Progenitor cell of endocrine pancreas (in vitro differentiated cells): ENCODE data around the gene ZER1. TPM values are rescaled to one million over a fixed set of nuclear protein-coding genes. Genes with fewer than 3 reads are reported as not detected.
A peak's percentile ranks its signal among the peaks of the same experiment; 100 is the strongest.

Source experiments
- DNase-seq: peaks from one replicate; pipeline ENCODE4 v3.0.0; 2021; ENCODE audit warnings: low spot score; ENCODE audit not compliant: unreplicated experiment
- H3K27ac Mint-ChIP-seq: 2 replicates; pipeline ENCODE4 v1.8.0; 2021; ENCODE audit warnings: mild to moderate bottlenecking, moderate library complexity, mixed read lengths
- H3K27me3 Mint-ChIP-seq: 2 replicates; pipeline ENCODE4 v1.8.0; 2021; ENCODE audit warnings: mixed read lengths
- H3K36me3 Mint-ChIP-seq: 2 replicates; pipeline ENCODE4 v1.8.0; 2022; ENCODE audit warnings: mixed read lengths; ENCODE audit not compliant: insufficient read depth
- H3K4me1 Mint-ChIP-seq: 2 replicates; pipeline ENCODE4 v1.8.0; 2021; ENCODE audit warnings: low read depth, mixed read lengths
- H3K4me3 Mint-ChIP-seq: 2 replicates; pipeline ENCODE4 v1.8.0; 2021; ENCODE audit warnings: low read depth, mild to moderate bottlenecking, moderate library complexity, mixed read lengths
- H3K9me3 Mint-ChIP-seq: 2 replicates; pipeline ENCODE4 v1.8.0; 2021; ENCODE audit warnings: low read depth, mixed read lengths
- CTCF ChIP-seq: fragments of 200-600 bp; sonication (generic); IDR thresholded peaks from one replicate; pipeline ENCODE4 v1.5.0; 2021; ENCODE audit warnings: antibody characterized with exemption, mild to moderate bottlenecking; ENCODE audit not compliant: unreplicated experiment
- total RNA-seq: library from RNA; stranded (reverse); gene quantifications from 2 replicates; pipeline ENCODE4 v1.2.1, GENCODE V29; 2021

Gene ZER1
- total RNA-seq, 1 donor from 2014 or later, result 38.4 TPM

- peak; percentile 99 for DNase-seq
- no peaks in the 10 kb centered on the region for H3K9me3 Mint-ChIP-seq
- H3K4me3 Mint-ChIP-seq, result peak within 1 kb of the TSS; percentile 74
Measured at GRCh38 chr9:128818099-128818838, 46.5 kb upstream of the ZER1 start, which contains the start of gene ENDOG. ENDOG (plus strand) TSS chr9:128818500; CDS start chr9:128818685, 185 bp downstream.

DNA sequence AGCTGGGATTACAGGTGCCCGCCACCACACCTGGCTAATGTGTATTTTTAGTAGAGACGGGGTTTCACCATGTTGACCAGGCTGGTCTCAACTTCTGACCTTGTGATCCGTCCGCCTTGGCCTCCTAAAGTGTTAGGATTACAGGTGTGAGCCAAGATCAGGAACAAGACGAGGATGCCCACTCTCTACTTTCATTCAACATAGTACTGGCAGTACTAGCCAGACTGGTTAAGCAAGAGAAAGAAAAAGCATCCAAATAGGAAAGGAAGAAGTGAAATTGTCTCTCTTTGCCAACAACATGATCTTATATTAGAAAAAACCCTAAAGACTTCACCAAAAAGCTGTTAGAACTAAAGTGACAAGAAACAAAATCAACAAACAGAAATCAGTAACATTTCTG is 39.1 kb upstream of the ZER1 start:
- Mint-ChIP-seq H3K4me1 (no peaks in the 10 kb centered on the region), H3K36me3 (peaks cover 5% of the 10 kb centered on the region), H3K27me3 (no peaks in the 10 kb centered on the region), H3K27ac (no peak overlapping the region), H3K9me3 (no peaks in the 10 kb centered on the region), H3K4me3 (no peak overlapping the region)
- DNase-seq, result no peak
- TF ChIP-seq CTCF, result no peak

More at GRCh38 chr9:128818099-128818838, 46.5 kb upstream of the ZER1 start, which contains the start of gene ENDOG:
- peak within 1 kb of the TSS; percentile 90 for H3K27ac Mint-ChIP-seq
- TF ChIP-seq CTCF, result peak; percentile 97
- H3K36me3 Mint-ChIP-seq, result peaks cover 2% of the 10 kb centered on the region
- H3K4me1 Mint-ChIP-seq, result peaks cover 3% of the 10 kb centered on the region
- H3K27me3 Mint-ChIP-seq, result no peaks in the 10 kb centered on the region

DNA sequence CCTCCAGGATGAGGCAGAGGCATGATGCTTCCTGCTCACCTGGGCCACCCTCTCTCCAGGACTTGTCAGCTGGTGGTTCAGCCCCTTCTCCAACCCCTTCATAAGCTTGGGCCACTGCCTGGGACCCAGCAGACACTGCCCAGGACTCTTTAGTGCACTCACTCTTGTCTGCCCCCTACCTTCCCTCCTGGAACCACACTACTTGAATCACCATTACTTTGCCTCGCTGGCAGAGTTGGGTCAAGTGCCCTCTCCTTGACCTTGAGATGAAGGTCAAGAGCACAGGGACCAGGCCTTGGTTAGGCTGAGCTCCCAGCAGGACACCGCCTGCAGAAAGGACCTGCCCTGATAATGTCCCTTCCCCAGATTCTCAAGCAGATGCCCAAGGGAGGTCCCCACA is 38.1 kb upstream of the ZER1 start:
- Mint-ChIP-seq H3K4me1 (no peaks in the 10 kb centered on the region), H3K27ac (no peak overlapping the region), H3K36me3 (peaks cover 7% of the 10 kb centered on the region), H3K4me3 (no peak overlapping the region), H3K9me3 (no peaks in the 10 kb centered on the region), H3K27me3 (no peaks in the 10 kb centered on the region)
- DNase-seq, result no peak
- TF ChIP-seq CTCF, result no peak

DNA sequence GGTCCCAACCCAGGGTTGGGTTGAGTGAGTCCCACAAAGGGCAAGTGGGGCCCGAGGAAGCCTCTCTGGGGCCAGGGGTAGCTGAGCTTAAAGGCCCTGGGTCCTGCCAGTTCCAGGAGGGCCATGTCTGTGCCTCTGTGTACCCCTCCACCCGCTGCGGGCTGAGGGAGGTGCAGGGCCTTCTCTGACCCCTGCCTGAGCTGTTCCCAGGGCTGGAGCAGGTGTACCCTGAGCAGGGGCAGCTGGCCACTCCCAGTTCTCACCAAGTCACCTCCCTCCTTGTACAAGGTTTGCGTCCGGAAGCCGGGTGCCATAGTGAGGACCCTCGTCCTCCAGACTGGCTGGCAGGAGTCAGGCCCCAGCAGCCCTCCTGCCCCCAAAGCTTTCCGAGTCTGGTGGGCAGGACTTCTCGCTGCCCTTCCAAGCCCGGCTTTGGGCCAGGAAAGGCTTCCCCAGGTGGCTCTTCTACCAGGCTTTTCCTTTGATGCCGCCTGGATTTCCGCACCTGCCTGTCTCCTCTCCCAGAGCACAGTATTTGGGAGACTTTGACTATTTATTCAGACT is 37.4 kb upstream of the ZER1 start:
- DNase-seq, result no peak
- Mint-ChIP-seq H3K27ac (peak overlapping the region; percentile 24), H3K4me3 (no peak overlapping the region), H3K36me3 (peaks cover 7% of the 10 kb centered on the region), H3K4me1 (no peaks in the 10 kb centered on the region), H3K9me3 (no peaks in the 10 kb centered on the region), H3K27me3 (no peaks in the 10 kb centered on the region)
- TF ChIP-seq CTCF, result no peak

GRCh38 chr9:128808543-128808942 is 36.8 kb upstream of the ZER1 start:
- DNase-seq, result no peak
- Mint-ChIP-seq H3K27ac (no peak overlapping the region), H3K27me3 (no peaks in the 10 kb centered on the region), H3K4me3 (no peak overlapping the region), H3K4me1 (no peaks in the 10 kb centered on the region), H3K9me3 (no peaks in the 10 kb centered on the region), H3K36me3 (peaks cover 9% of the 10 kb centered on the region)
- TF ChIP-seq CTCF, result no peak
